Activated naive CD4-positive, alpha-beta T cell treated with anti-CD3 and anti-CD28 coated beads, Interleukin-2, amount 10 ng/mL, durations not matched to agents 7 days and 5 days (primary cell): ENCODE data around the gene ZNF526.

Source experiments
- CTCF ChIA-PET: fragments of 350-600 bp; sonication (Branson Sonifier 250); formaldehyde crosslinking; loops from one replicate; lab custom pipeline; 2021; ENCODE audit warnings: antibody characterized with exemption; lab: Charles Lee
- DNase-seq: peaks from one replicate; pipeline ENCODE4 v3.0.0-alpha.2; 2020
- H3K27ac Mint-ChIP-seq: one replicate; pipeline ENCODE4 v1.8.0; 2021; ENCODE audit warnings: mild to moderate bottlenecking, moderate library complexity, mixed read lengths
- H3K27me3 Mint-ChIP-seq: one replicate; pipeline ENCODE4 v1.8.0; 2021; ENCODE audit warnings: mild to moderate bottlenecking, mixed read lengths
- H3K36me3 Mint-ChIP-seq: one replicate; pipeline ENCODE4 v1.8.0; 2021; ENCODE audit warnings: mixed read lengths
- H3K4me1 Mint-ChIP-seq: one replicate; pipeline ENCODE4 v1.8.0; 2021; ENCODE audit warnings: mixed read lengths
- H3K4me3 Mint-ChIP-seq: one replicate; pipeline ENCODE4 v1.8.0; 2021; ENCODE audit warnings: mild to moderate bottlenecking, moderate library complexity, mixed read lengths
- H3K9me3 Mint-ChIP-seq: one replicate; pipeline ENCODE4 v1.8.0; 2021; ENCODE audit warnings: mixed read lengths

ZNF526 gene

DNA sequence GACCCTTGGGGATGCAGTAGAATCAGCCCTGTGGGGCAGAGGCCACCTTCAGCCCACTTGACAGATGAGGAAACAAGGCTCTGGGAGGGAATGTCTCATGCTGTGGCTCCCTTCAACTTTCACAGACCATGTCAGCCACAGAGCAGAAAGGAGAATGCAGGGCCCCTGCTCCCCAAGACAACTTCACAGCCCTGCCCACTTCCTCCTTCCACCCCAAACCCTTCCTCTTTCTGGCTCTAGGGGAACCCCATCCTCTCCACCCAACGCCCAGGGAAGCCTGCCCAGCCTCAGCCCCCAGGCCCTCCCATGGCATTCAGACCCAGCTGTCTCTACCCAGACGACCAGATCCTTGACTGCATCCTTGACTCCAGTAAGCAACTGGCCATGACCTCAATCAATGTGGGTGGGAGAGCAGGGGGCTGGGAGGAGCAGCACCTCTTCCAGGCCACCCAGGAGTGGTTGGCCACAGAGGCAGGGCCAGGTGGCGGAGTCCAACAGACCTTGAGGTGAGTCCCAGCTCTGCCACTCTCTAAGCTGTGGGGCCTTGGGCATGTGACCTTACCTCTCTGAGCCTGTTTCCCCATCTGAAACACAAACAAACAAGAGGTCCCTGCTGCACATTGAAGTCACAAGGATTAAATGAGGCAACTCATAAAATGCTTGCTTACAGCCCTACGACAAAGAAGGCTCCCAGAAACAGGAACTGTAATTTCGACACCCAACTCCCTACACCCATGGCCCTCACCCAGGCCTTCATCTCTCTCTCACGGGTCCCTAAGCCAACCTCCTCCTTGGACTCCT, 18.4 kb upstream of the ZNF526 start:
- peaks cover 75% of the 10 kb centered on the region for H3K36me3 Mint-ChIP-seq
- no peaks in the 10 kb centered on the region for H3K27me3 Mint-ChIP-seq
- DNase-seq = peak; percentile 70
- peak overlapping the region; percentile 70 for H3K4me3 Mint-ChIP-seq
- CTCF ChIA-PET = interaction anchor here (1.3 to 1.7 kb wide), 5 partner anchors 14 to 93 kb away, joined by 3 to 8 read pairs (median 4); no protein-coding TSS in a partner anchor
- H3K9me3 Mint-ChIP-seq = no peaks in the 10 kb centered on the region
- H3K27ac Mint-ChIP-seq = peak overlapping the region; percentile 95
- H3K4me1 Mint-ChIP-seq = peaks cover 86% of the 10 kb centered on the region

DNA sequence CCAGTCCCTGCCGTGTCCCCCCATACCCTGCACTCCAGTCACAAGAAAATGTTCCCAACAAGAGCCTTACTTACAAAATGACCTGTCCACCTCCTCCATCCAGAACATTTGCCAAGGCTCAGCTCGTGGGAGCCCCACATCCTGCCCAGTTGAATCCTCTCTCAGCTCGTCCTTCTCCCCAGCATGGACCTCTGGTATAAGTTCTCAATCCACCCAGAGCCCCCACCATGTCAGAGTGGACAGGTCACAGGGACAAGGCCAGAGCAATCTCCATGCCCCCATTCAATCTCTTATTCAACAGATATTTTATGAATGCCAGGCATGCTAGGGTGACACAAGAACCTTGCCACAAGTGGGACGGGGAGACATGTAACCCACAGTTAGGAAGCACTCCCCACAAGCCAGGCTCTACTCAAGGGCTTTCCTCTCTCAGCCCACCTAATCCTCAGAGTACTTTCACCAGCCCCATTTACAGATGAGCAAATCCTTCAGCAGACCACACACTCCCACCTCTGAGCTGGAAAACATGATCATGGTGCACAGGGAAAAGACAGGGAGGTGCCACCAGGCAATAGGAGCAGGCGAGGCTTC, 17.7 kb upstream of the ZNF526 start:
- CTCF ChIA-PET = interaction anchor here (1.3 to 1.7 kb wide), 3 partner anchors 14 to 18 kb away, joined by 3 to 8 read pairs (median 5); no protein-coding TSS in a partner anchor
- DNase-seq = no peak
- Mint-ChIP-seq H3K27ac (peak overlapping the region; percentile 95), H3K4me1 (peaks cover 83% of the 10 kb centered on the region), H3K4me3 (peak overlapping the region; percentile 70), H3K36me3 (peaks cover 77% of the 10 kb centered on the region), H3K9me3 (no peaks in the 10 kb centered on the region), H3K27me3 (no peaks in the 10 kb centered on the region)

DNA sequence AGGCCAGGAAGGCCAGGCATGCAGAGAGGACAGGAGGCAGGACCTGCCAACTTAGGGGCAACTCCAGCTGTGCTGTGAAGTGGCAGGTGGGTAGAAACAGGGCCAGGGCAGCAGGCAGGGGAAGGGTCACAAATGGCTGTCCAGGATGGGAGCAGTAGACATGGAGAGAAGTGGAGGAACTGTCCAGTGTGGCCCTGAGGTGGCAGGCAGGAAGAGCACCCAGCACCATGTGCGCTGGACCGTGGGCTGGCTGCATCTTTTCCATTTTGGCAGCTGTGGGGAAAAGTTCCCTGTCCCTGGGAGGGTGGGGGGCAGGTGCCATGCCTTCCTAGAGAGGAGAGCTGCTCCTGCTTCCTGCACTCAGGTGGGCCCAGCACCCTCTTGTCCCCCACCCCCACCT, 16.4 kb upstream of the ZNF526 start:
- Mint-ChIP-seq H3K36me3 (peaks cover 82% of the 10 kb centered on the region), H3K27ac (peak overlapping the region; percentile 40), H3K4me3 (no peak overlapping the region), H3K4me1 (peaks cover 83% of the 10 kb centered on the region), H3K9me3 (no peaks in the 10 kb centered on the region), H3K27me3 (no peaks in the 10 kb centered on the region)
- CTCF ChIA-PET = no interaction called here
- no peak for DNase-seq

DNA sequence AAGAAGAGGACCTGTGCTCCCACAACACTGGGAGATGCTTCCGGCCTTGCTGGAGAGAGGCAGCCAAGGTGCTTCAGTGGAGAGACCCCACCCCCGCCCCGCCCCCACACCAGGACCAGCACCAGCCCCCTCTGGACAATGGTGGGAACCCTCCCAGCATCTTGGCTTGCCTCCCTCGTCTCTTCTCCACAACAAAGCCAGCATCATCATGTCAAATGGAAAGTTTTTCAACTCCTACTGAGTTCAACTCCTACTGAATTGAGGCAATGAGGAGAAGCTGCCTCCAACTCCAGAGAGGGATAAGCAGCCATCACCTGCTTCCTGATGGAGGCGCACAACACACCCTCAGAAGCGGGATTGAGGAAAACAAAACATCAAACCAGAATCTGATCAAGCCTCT, 15.4 kb upstream of the ZNF526 start:
- Mint-ChIP-seq H3K27ac (peak overlapping the region; percentile 75), H3K27me3 (no peaks in the 10 kb centered on the region), H3K4me1 (peaks cover 81% of the 10 kb centered on the region), H3K4me3 (no peak overlapping the region), H3K9me3 (no peaks in the 10 kb centered on the region), H3K36me3 (peaks cover 87% of the 10 kb centered on the region)
- CTCF ChIA-PET = no interaction called here
- no peak for DNase-seq

DNA sequence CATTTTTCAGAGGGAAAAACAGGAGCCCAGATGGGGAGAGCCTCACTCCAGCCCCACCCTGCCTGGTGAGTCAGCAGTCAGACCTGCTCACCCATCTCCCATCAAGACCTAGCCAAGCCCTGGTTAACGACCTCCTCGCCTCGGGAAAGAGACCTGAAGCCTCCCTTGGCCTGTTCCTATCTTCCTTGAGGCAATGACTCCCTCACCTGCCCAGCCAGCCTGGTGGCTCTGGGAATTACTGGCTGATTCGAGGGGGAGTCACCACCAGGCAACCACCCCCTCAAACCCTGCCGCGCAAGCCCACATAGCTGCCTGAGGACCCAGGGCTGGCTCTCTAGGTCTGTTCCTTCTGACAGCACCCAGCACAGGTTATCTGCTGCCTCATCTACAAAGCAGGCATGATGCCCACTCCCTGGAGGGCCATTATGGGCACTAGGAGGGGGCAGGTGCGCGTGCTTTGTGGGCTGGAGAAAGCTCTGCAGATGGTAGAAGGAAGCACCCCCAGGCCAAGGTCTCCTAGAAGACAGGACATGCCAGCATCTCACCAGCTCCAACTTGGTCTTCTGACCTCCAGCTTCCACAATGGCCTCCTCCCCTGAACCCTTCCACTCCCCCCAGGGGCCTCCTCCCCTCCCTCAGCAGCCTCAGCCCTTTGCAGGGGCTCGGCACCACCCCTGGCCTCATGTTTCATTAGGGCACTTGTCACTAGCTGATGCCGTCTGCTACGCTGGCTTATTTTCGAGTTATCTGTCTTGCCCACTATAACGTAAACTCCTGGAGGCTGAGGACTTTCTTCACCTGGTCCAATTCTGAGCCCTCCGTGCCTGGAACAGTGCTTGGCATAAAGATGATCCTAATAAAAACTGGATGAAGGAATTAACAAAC, 13.0 kb upstream of the ZNF526 start:
- Mint-ChIP-seq H3K36me3 (peaks cover 72% of the 10 kb centered on the region), H3K27ac (peak overlapping the region; percentile 71), H3K4me1 (peaks cover 68% of the 10 kb centered on the region), H3K27me3 (no peaks in the 10 kb centered on the region), H3K9me3 (no peaks in the 10 kb centered on the region), H3K4me3 (no peak overlapping the region)
- CTCF ChIA-PET = interaction anchor here (1.5 kb wide), 1 partner anchor 8 kb away, joined by 5 read pairs; no protein-coding TSS in a partner anchor
- DNase-seq = no peak

DNA sequence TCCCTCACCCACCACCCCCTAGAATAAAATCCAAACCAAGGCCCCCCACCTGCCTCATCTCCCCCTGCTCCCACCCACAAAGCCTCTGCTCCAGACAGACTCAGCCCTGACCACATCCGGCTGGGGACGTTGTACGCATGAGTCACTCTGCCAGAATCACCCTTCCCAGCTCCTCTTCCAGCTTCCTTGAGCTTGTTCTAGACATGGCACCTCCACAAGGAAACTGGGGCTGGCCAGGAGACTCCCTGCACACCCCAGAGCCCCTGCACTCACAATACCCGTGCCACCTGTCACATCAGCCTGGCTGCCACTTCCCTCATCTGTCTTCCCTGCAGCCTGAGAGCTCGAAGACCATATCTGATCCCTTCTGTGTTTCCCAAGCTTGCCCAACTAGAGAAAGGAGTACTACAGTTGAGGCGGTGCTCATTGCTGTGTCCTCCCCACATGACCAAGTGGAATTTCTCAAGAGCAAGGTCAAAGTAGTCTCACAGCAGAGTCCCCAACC, 12.3 kb upstream of the ZNF526 start:
- Mint-ChIP-seq H3K36me3 (peaks cover 70% of the 10 kb centered on the region), H3K27ac (peak overlapping the region; percentile 54), H3K4me1 (peaks cover 68% of the 10 kb centered on the region), H3K9me3 (no peaks in the 10 kb centered on the region), H3K27me3 (no peaks in the 10 kb centered on the region), H3K4me3 (no peak overlapping the region)
- CTCF ChIA-PET = interaction anchor here (1.5 kb wide), 1 partner anchor 8 kb away, joined by 5 read pairs; no protein-coding TSS in a partner anchor
- no peak for DNase-seq

DNA sequence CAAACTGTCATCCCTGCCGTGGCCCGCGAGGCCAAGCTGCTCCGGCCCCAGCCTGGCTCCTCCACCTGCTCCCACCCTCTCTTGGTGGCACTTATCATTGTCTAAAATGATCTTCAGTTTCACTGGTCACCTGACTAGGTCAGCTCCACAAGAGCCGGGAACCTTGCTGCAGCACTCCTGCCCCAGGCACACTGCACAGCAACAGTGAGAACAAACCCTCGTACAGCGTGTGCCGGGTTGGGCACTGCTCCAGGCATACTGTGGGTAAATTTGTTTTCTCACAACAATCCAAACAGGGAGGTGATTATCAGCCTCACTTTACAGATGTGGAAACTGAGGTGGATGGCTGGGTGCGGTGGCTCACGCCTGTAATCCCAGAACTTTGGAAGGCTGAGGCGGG, 11.5 kb upstream of the ZNF526 start:
- DNase-seq = no peak
- no peak overlapping the region for H3K4me3 Mint-ChIP-seq
- H3K9me3 Mint-ChIP-seq = no peaks in the 10 kb centered on the region
- H3K27ac Mint-ChIP-seq = no peak overlapping the region
- H3K27me3 Mint-ChIP-seq = no peaks in the 10 kb centered on the region
- H3K36me3 Mint-ChIP-seq = peaks cover 70% of the 10 kb centered on the region
- H3K4me1 Mint-ChIP-seq = peaks cover 68% of the 10 kb centered on the region
- CTCF ChIA-PET = no interaction called here

DNA sequence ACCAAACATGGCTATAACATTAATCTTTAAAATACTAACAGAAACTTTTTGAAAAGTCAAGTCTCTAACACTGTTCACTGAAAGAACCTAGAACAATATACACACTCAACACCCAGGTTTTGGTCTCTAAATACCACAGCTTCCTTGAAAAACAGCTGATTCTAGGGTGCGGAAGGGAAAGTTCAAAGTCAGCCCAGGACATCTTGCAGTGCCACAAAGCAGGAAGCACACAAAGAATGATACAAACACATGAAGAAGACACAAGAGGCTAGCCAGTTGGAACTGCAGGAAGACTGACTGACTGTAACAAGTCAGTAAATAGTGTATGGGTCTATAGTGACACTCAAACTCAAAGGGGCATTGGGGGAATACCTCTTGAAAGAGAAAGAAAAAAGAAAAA, 7.2 kb upstream of the ZNF526 start:
- Mint-ChIP-seq H3K36me3 (peaks cover 65% of the 10 kb centered on the region), H3K27ac (peak overlapping the region; percentile 77), H3K4me3 (peak overlapping the region; percentile 14), H3K4me1 (peaks cover 71% of the 10 kb centered on the region), H3K27me3 (no peaks in the 10 kb centered on the region), H3K9me3 (no peaks in the 10 kb centered on the region)
- DNase-seq = no peak
- CTCF ChIA-PET = no interaction called here

DNA sequence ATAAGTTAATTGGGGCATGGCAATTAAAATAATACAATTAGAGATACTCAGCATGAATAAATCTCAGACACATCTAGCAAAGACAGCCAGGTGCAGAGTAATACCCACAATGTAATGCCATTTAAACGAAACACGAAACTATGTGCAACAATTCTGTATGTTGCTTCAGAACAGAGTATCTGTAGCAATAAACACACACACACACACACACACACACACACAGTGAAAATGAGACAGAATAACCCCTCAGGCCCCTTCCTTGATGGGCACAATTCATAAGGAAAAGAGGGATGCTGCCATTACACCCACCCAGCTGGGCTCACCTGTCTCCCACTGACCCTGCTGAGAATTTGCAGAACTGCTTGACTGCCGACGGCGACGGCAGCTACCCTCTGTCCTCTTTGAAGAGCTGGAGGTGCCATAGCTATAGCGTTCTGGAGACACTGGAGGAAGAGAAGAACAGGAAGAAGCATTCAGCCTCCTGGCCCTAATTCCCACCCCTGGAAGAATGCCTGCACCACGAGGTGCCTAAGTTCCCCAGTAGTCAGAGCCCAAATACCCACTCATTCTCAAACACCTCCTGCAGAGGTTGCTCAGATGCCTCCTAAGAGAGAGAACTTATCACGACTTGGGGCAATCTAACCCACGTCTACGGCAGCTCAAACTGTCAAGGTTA, 5.2 kb upstream of the ZNF526 start:
- Mint-ChIP-seq H3K9me3 (no peaks in the 10 kb centered on the region), H3K27ac (peak overlapping the region; percentile 72), H3K27me3 (no peaks in the 10 kb centered on the region), H3K4me3 (peak overlapping the region; percentile 91), H3K4me1 (peaks cover 72% of the 10 kb centered on the region), H3K36me3 (peaks cover 46% of the 10 kb centered on the region)
- CTCF ChIA-PET = interaction anchor here (1.1 to 2.0 kb wide), 5 partner anchors 8 to 65 kb away, joined by 3 to 9 read pairs (median 6); no protein-coding TSS in a partner anchor
- no peak for DNase-seq

DNA sequence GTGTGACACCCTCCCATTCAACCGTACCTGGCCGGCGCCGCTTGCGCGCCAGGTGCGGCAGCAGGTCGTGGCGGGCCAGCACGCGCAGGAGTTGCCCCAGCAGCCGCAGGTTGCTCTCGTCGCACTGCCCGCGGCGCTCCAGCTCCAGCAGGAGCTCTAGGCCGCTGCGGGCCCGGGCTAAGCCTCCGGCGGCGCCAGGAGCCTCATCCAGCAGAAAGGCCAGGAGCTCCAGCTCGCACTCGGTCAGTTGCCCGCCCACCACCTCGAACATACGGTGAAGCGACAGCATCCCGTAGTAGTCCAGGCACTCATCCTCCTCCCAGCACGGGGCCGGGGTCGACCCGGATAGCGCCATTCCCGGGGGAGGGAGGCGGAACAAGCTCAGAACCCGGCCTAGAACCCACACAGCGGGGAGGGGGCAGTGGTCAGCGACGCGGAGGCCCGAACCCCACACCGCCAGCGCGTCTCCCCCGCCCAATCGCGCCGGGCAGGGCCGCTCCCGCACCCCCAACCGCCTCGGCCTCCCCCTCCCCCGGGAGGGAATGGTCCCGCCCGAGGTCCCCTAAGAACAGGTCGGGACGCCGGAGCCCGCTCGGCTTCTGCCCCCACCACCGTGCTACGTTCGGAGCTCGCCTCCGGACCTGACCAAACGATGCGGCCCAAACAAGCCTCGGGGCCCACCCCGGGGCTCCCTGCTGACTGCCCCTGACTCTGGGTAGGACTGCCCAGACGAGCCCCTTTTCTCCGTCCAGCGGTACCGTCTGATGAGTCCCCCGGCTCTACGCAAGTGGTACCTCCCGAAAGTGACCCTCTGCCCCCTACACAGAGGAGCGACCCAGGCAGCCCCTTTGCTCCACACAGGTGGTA, 3.2 kb upstream of the ZNF526 start:
- Mint-ChIP-seq H3K4me3 (peak overlapping the region; percentile 91), H3K27me3 (no peaks in the 10 kb centered on the region), H3K27ac (peak overlapping the region; percentile 86), H3K36me3 (peaks cover 43% of the 10 kb centered on the region), H3K4me1 (peaks cover 76% of the 10 kb centered on the region), H3K9me3 (no peaks in the 10 kb centered on the region)
- DNase-seq = peak; percentile 50
- CTCF ChIA-PET = interaction anchor here (0.7 to 2.0 kb wide), 5 partner anchors 14 to 69 kb away, joined by 3 to 6 read pairs (median 5); no protein-coding TSS in a partner anchor

DNA sequence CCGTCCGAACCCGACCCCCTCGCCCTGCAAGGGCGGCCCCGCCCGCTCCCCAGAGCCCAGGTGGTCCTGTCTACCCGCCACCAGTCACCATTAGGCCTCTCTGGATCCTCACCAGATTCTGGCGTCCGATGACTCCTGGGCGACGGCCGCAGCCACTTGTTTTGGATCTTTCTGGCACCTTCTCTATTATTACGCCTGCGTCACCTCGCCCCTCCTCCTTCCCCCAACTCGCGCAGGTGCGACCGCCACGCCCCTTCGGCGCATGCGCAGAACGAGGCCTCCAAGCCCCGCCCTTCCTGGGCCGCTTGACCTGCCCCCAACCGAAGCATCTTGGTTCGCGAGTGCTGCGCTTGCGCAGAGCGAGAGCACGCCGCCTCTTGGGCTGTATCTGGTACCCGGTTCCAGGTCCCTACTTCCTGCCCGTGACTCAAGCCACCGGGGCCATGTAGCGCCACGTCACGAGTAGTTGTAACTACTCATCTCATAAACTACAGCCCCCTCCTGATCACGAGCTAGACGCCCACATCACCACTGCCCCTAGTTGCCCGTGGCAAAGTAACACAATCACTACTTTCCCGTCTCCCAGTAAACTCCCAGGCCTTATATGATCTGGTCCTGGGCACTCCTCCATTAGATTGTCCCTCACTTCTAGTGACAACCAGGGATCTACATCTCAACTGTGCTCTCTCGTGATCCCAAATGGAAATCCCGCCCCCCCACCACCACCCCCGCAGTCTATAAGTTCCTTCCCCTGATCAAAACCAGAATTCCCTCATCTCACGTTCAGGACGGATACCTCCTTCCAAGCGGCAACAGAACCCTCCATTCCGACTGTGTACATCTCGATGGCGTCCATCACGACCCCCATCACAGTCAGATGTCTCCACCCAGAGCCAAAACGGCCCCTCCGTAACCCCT, 2.3 kb upstream of the ZNF526 start, which contains the start of gene DEDD2:
DEDD2 (minus strand) TSS at position 158 of the 918 bp plus-strand sequence. CDS start 670 bp downstream, outside the sequence.
- no peaks in the 10 kb centered on the region for H3K9me3 Mint-ChIP-seq
- H3K27ac Mint-ChIP-seq = peak within 1 kb of the TSS; percentile 86
- peaks cover 44% of the 10 kb centered on the region for H3K36me3 Mint-ChIP-seq
- CTCF ChIA-PET = interaction anchor here (0.8 kb wide), 1 partner anchor 33 kb away, joined by 3 read pairs; no protein-coding TSS in a partner anchor
- H3K27me3 Mint-ChIP-seq = no peaks in the 10 kb centered on the region
- H3K4me1 Mint-ChIP-seq = peaks cover 76% of the 10 kb centered on the region
- peak within 1 kb of the TSS; percentile 91 for H3K4me3 Mint-ChIP-seq
- DNase-seq = peak; percentile 99

DNA sequence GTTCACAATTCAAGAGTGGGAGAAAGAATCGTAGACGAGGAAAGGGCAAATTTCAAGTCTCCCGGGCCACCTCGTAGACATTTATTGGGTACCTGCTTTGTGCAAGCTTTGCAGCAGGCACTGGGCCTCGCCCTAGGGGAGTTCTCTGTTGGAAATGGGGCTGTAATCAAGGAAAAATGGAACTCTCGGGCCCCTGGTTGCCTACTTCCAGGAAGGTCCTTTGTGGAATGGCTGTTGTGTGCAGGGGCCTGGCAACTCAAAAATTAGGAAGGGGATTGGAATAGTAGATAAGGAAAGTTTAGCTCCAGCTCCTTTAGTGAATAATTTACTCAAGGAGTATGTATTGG, 612 bp downstream of the ZNF526 start:
- CTCF ChIA-PET = interaction anchor here (1.6 kb wide), 1 partner anchor 36 kb away, joined by 3 read pairs; no protein-coding TSS in a partner anchor
- no peak for DNase-seq
- H3K4me3 Mint-ChIP-seq = peak overlapping the region; percentile 89
- H3K9me3 Mint-ChIP-seq = no peaks in the 10 kb centered on the region
- no peaks in the 10 kb centered on the region for H3K27me3 Mint-ChIP-seq
- H3K36me3 Mint-ChIP-seq = peaks cover 26% of the 10 kb centered on the region
- peaks cover 53% of the 10 kb centered on the region for H3K4me1 Mint-ChIP-seq
- H3K27ac Mint-ChIP-seq = peak overlapping the region; percentile 86
